ENCODE measurements around the gene EPSTI1.
"Not testable (repeated sequence)": the region's sequence is repeated elsewhere in the genome, so short reads cannot be mapped to it uniquely, and the experiment has no call there.

Gene EPSTI1

GRCh38 chr13:42864952-42865767 is 126.9 kb downstream of the EPSTI1 start:
- POLR2A ChIA-PET, result no interaction called here
- TF ChIP-seq CTCF (IDR thresholded peaks at IDR 0.05; ENCODE audit: control extremely low read depth, extremely low read depth, low read depth, missing control alignments), result no peak
- no peak for DNase-seq (ENCODE audit: extremely low spot score)
- CTCF ChIA-PET, result interaction anchor here (1.0 to 1.9 kb wide), 2 partner anchors 10 to 12 kb away, joined by 3 to 5 read pairs; no protein-coding TSS in a partner anchor

- DNase-seq (ENCODE audit: extremely low spot score); POLR2A ChIA-PET: not testable (repeated sequence)
- CTCF ChIA-PET, result interaction anchor here (0.7 kb wide), 1 partner anchor 13 kb away, joined by 3 read pairs; no protein-coding TSS in a partner anchor
Observed at GRCh38 chr13:42862370-42862769, 129.7 kb downstream of the EPSTI1 start.

DNA sequence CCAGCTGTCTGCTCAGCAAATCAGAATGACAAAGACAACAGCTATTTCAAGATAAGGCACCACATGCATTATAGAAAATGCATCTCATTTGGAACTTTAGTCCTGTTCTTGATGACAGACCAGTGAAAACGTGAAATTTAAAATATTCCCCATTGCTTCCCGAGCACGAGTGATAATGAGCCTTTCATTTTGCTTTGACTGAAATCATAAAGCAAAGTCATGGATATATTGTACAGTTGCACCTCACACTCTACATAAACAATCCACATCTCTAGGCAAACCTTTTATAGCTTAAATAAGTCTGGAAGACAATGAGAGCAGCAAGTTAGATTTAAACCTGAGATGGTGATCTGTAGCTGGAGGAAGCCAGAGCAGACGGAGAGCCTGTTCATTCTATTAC is 131.6 kb downstream of the EPSTI1 start:
- ChIA-PET POLR2A (interaction anchor here (0.8 kb wide), 1 partner anchor 627 kb away, joined by 3 read pairs; no protein-coding TSS in a partner anchor), CTCF (interaction anchor here (1.0 to 1.3 kb wide), 2 partner anchors 14 to 19 kb away, joined by 3 to 4 read pairs; no protein-coding TSS in a partner anchor)
- no peak for TF ChIP-seq CTCF (IDR thresholded peaks at IDR 0.05; ENCODE audit: control extremely low read depth, extremely low read depth, low read depth, missing control alignments)
- no peak for DNase-seq (ENCODE audit: extremely low spot score)

- no peak for DNase-seq (ENCODE audit: extremely low spot score)
- CTCF ChIA-PET, result interaction anchor here (0.9 to 1.0 kb wide), 2 partner anchors 10 to 20 kb away, joined by 3 read pairs; no protein-coding TSS in a partner anchor
- POLR2A ChIA-PET, result no interaction called here
- TF ChIP-seq CTCF (IDR thresholded peaks at IDR 0.05; ENCODE audit: control extremely low read depth, extremely low read depth, low read depth, missing control alignments), result no peak
Observed at GRCh38 chr13:42859760-42860159, 132.3 kb downstream of the EPSTI1 start.

DNA sequence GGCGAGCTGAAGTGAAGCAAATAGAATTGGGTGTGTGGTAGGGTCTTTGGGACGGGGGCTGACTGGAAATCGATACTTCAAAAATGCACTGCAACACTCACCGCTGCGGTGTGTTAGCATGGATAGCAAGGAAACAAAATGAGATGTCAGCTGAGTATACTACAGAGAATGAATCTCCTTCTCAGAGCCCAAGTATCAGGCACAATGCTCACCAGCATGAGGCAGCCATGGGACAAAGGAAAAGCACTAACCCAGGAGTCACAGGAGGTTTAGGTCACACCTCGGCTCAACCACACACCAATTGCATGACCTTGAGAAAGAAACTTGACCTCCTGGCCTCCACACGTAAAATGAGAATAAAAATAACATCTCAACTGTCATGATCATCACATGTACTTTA is 136.6 kb downstream of the EPSTI1 start:
- TF ChIP-seq CTCF (IDR thresholded peaks at IDR 0.05; ENCODE audit: control extremely low read depth, extremely low read depth, low read depth, missing control alignments), result no peak
- CTCF ChIA-PET, result interaction anchor here (2.0 kb wide), 1 partner anchor 15 kb away, joined by 6 read pairs; no protein-coding TSS in a partner anchor
- DNase-seq (ENCODE audit: extremely low spot score), result no peak
- POLR2A ChIA-PET, result no interaction called here

DNA sequence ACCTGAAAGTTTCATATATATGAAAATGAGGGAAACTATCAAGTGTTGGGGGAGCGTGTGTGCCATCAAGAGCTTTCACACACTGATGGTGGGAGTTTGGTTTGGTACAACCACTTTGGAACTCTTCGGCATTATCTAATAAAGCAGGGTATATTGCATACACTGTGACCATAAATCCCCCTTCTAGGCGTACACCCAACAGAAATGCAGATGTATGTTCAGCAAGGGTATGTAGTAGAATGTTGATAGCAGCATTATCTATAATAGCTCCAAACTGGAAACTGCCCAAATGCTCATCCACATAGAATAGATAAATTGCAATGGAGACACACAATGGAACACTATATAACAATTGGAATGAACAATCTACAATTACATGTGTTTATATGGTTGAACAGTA is 139.9 kb downstream of the EPSTI1 start:
- POLR2A ChIA-PET, result no interaction called here
- CTCF ChIA-PET, result interaction anchor here (1.4 kb wide), 1 partner anchor 32 kb away, joined by 4 read pairs; no protein-coding TSS in a partner anchor
- DNase-seq (ENCODE audit: extremely low spot score), result no peak
- TF ChIP-seq CTCF (IDR thresholded peaks at IDR 0.05; ENCODE audit: control extremely low read depth, extremely low read depth, low read depth, missing control alignments), result no peak

- CTCF ChIA-PET, result interaction anchor here (1.0 to 1.4 kb wide), 2 partner anchors 10 to 11 kb away, joined by 3 to 4 read pairs; no protein-coding TSS in a partner anchor
- POLR2A ChIA-PET, result no interaction called here
- DNase-seq (ENCODE audit: extremely low spot score), result no peak
- TF ChIP-seq CTCF (IDR thresholded peaks at IDR 0.05; ENCODE audit: control extremely low read depth, extremely low read depth, low read depth, missing control alignments), result no peak
Observed at GRCh38 chr13:42849200-42849599, 142.8 kb downstream of the EPSTI1 start.
